BLaER1 treated with 17β-estradiol and CSF1 and Interleukin-3, amounts not matched to agents 10 nM and 100 nM (cell line): Measurements from ENCODE around the gene SREBF2.

Source experiments
- H3K27ac ChIP-seq, 11 experiments: shearing (Covaris generic); formaldehyde crosslinking; 2 replicates each; pipeline ENCODE4 v1.8.1; 2022
- H3K27me3 ChIP-seq, 11 experiments: shearing (Covaris generic); formaldehyde crosslinking; 2 replicates each; pipeline ENCODE4 v1.8.1; 2022
- H3K36me3 ChIP-seq, 11 experiments: shearing (Covaris generic); formaldehyde crosslinking; 2 replicates each; pipeline ENCODE4 v1.8.1; 2022
- H3K4me1 ChIP-seq, 10 experiments: shearing (Covaris generic); formaldehyde crosslinking; 2 replicates each; pipeline ENCODE4 v1.8.1; 2022
- H3K4me2 ChIP-seq, 11 experiments: shearing (Covaris generic); formaldehyde crosslinking; 2 replicates each; pipeline ENCODE4 v1.8.1; 2022
- H3K4me3 ChIP-seq, 10 experiments: shearing (Covaris generic); formaldehyde crosslinking; 2 replicates each; pipeline ENCODE4 v1.8.1; 2022
- H3K9ac ChIP-seq, 11 experiments: shearing (Covaris generic); formaldehyde crosslinking; 2 replicates each; pipeline ENCODE4 v1.8.1; 2022
- H3K9me3 ChIP-seq, 11 experiments: shearing (Covaris generic); formaldehyde crosslinking; replicated peaks in 1 of 11; 2 replicates each; pipeline ENCODE4 v1.8.1; 2022
- H4K20me1 ChIP-seq, 11 experiments: shearing (Covaris generic); formaldehyde crosslinking; 2 replicates each; pipeline ENCODE4 v1.8.1; 2022
- Cebpa-rat ChIP-seq, 11 experiments: shearing (Covaris generic); IDR thresholded peaks; 2 replicates each; pipeline ENCODE4 v1.8.1; 2022

SREBF2 gene

DNA sequence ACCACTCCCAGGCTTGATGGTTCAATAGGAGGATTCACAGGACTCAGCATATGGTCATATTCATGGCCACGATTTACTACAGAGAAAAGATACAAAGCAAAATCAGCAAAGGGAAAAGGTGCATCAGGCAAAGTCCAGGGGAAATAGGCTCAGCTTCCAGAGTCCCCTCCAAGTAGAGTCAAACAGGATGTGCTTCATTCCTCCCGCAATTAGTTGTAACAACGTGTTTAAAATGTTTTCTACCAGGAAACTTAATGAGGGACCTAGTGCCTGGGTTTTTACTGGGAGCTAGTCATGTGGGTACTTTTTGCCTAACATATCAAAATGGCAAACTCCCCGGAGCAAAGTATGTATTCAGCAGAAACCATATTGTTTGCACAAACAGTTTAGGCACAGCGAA is 14.9 kb upstream of the SREBF2 start:
- Histone ChIP-seq H3K4me2 (no peak overlapping the region), H3K9me3 (no peaks in the 10 kb centered on the region), H3K4me1 (peaks cover 10 to 26% (median 20%) of the 10 kb centered on the region in 10 experiments), H3K36me3 (peaks cover 23 to 65% (median 48%) of the 10 kb centered on the region in 11 experiments), H3K9ac (no peak overlapping the region), H3K27me3 (no peaks in the 10 kb centered on the region), H3K4me3 (no peak overlapping the region), H4K20me1 (peaks cover 0 to 18% (median 9%) of the 10 kb centered on the region in 11 experiments; a peak in 7 of 22 replicates), H3K27ac (no peak overlapping the region)
- no peak for TF ChIP-seq Cebpa-rat (IDR thresholded peaks at IDR 0.05)

DNA sequence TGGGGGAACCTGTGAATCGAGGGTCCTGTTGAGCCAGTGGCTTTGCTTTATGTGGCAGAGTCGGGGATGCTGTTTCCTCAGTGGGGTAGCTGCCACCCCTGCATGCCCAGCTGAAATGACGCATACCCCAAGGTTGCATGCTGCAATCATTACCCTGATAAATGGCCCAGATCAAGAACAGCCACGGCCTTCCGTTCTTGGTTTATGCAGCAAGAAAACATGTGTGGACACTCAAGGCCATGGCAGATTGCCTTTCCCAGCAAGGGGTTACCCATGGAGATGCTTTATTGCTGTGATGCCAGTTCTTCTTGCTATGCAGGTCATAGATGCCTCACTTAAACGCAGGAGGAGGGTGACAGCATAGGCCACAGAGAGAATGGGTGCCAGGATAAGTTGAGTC is 14.3 kb upstream of the SREBF2 start:
- Histone ChIP-seq H3K27ac (no peak overlapping the region), H3K9ac (no peak overlapping the region), H3K27me3 (no peaks in the 10 kb centered on the region), H3K4me2 (no peak overlapping the region), H3K9me3 (no peaks in the 10 kb centered on the region), H3K4me3 (no peak overlapping the region), H3K4me1 (peaks cover 10 to 26% (median 20%) of the 10 kb centered on the region in 10 experiments), H4K20me1 (peaks cover 0 to 14% (median 9%) of the 10 kb centered on the region in 11 experiments; a peak in 6 of 22 replicates), H3K36me3 (peaks cover 19 to 64% (median 47%) of the 10 kb centered on the region in 11 experiments)
- no peak for TF ChIP-seq Cebpa-rat (IDR thresholded peaks at IDR 0.05)

DNA sequence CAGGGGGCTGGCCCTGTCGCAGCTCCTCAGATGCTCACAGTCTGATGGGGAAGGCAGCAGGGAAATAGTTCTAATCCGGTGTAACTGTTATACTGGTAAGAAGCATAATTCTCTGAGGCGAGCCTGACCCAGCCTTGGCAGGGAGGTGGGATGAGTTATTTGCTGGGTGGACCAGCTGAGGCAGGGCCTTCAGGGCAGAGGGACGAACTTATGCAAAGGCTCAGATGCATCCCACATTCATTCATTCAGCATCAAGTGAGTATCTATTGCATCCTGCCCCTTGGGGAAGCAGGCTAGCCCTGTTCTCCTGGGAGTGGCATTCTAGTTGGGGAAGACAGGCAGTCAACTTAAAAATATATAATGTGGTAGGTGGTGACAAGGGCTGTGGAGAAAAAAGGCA is 13.6 kb upstream of the SREBF2 start:
- no peaks in the 10 kb centered on the region for H3K9me3 ChIP-seq
- no peak for TF ChIP-seq Cebpa-rat (IDR thresholded peaks at IDR 0.05)
- H3K36me3 ChIP-seq, result peaks cover 21 to 64% (median 43%) of the 10 kb centered on the region in 11 experiments; a peak in 21 of 22 replicates
- H3K4me2 ChIP-seq, result no peak overlapping the region
- H3K27me3 ChIP-seq, result no peaks in the 10 kb centered on the region
- H4K20me1 ChIP-seq, result peaks cover 0 to 14% (median 8%) of the 10 kb centered on the region in 11 experiments; a peak in 6 of 22 replicates
- peak overlapping the region in 3 of 11 experiments; percentile 3 to 19 (median 7); a peak in 1 of 22 replicates for H3K9ac ChIP-seq
- H3K4me3 ChIP-seq, result no peak overlapping the region
- no peak overlapping the region for H3K27ac ChIP-seq
- peaks cover 10 to 31% (median 23%) of the 10 kb centered on the region in 10 experiments for H3K4me1 ChIP-seq

DNA sequence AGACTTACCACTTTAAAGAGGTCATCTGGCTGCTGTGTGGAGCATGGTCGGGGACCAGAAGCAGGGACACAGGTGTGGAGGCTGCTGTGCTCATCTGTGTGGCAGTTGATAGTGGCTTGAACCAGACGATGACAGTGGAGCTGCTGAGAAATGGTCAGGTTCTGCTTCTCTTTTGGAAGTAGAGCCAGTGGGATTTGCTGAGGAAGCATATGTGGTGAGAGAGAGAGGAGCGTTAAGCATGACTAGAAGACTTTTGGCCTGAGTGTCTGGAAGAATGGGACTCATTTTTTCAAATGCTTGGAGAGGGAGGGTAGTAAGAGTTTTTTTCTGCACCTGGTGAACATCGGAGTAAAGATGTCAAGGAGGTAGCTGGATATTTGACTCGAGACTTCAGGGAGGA is 12.5 kb upstream of the SREBF2 start:
- Histone ChIP-seq H3K4me2 (peak overlapping the region in 10 of 11 experiments; percentile 30 to 69 (median 48); a peak in 17 of 22 replicates), H4K20me1 (peaks cover 0 to 14% (median 7%) of the 10 kb centered on the region in 11 experiments; a peak in 6 of 22 replicates), H3K36me3 (peaks cover 19 to 60% (median 33%) of the 10 kb centered on the region in 11 experiments; a peak in 20 of 22 replicates), H3K4me1 (peaks cover 18 to 43% (median 35%) of the 10 kb centered on the region in 10 experiments), H3K4me3 (no peak overlapping the region), H3K9me3 (no peaks in the 10 kb centered on the region), H3K9ac (peak overlapping the region in 4 of 11 experiments; percentile 2 to 36 (median 26); a peak in 2 of 22 replicates), H3K27me3 (no peaks in the 10 kb centered on the region), H3K27ac (0 out of 22 replicates have a peak overlapping the region, but pooled peaks of 1 of the 11 experiments have one; percentile 7)
- TF ChIP-seq Cebpa-rat (IDR thresholded peaks at IDR 0.05), result no peak

DNA sequence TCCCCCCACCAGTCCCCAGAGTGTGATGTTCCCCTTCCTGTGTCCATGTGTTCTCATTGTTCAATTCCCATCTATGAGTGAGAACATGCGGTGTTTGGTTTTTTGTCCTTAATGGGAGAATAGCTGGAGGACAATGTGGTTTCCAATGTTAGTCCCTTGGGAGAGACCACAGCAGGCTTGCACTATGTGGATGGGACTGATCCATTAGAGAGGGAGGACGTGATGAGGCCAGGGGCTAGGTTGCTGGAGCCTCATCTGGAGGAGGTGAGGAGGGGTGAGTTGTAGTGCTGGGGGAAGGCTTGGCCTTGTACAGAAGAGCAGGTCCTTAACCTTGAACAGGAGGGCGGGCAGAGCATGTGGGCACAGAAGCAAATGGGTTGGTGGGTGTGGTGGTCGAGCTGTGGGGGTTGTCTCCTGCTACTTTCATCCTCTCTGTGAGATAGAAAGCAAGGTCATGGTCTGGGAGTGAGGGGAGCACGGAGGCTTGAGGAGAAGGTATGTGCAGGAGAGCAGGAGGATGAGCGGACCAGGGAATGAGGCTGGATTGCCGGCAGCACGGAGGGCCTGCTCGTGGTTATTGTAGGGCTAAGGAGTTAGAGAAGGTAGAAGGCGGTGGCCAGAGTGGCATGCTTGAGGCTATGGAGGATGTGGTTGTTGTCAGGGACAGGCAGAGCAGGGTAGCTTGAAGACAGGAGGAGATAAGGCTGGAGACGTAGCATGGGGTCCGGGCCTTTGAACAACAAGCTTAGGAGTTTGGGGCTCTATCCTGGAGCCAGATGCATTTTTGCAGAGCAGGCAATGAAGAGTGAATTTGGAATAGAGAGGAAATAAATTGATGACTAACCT is 11.2 kb upstream of the SREBF2 start:
- no peak for TF ChIP-seq Cebpa-rat (IDR thresholded peaks at IDR 0.05)
- Histone ChIP-seq H3K36me3 (peaks cover 10 to 61% (median 40%) of the 10 kb centered on the region in 11 experiments; a peak in 20 of 22 replicates), H3K4me3 (no peak overlapping the region), H3K9ac (peak overlapping the region in 3 of 11 experiments; percentile 6 to 12 (median 7); a peak in 3 of 22 replicates), H4K20me1 (peaks cover 0 to 14% (median 7%) of the 10 kb centered on the region in 11 experiments; a peak in 6 of 22 replicates), H3K4me2 (peak overlapping the region in 5 of 11 experiments; percentile 7 to 30 (median 15); a peak in 6 of 22 replicates), H3K27ac (peak overlapping the region in 5 of 11 experiments; percentile 0 to 45 (median 19); a peak in 4 of 22 replicates), H3K4me1 (peaks cover 21 to 46% (median 36%) of the 10 kb centered on the region in 10 experiments), H3K9me3 (no peaks in the 10 kb centered on the region), H3K27me3 (no peaks in the 10 kb centered on the region)

DNA sequence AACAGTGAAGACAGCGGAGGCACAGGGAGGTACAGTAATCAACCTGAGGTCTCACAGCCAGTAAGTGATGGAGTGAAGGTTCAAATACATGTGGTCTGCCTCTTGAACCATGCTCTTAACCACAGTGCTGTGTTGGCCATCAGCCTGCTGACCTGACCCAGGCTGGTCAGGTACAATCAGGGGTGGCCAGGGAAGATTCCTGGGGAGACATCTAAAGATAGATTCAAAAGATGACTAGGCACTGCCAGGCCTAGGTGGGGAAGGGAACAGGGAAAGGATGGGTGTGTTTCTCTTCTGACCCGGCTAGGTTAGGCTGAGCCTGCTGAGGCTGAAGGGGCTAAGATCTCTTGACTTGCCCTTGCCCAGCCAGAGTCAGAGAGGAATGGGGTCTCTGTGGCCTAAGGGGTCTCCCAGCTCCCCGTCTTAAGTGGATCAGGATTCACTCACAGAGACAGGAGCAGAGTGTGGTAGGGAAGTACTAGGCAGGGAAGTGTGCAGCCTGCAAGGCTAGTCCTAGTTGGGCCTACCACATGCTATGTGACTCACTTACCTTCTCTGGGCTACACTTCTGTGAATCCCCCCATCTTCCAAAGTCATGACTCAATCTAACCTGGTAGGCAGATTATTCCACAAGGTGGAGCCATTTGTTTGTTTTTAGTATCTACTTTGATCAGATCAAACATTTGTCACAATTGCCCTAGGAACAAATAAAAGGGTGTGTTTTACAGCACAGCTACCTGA is 10.4 kb upstream of the SREBF2 start:
- TF ChIP-seq Cebpa-rat (IDR thresholded peaks at IDR 0.05), result no peak
- Histone ChIP-seq H3K4me1 (peaks cover 24 to 46% (median 36%) of the 10 kb centered on the region in 10 experiments), H4K20me1 (peaks cover 0 to 14% (median 7%) of the 10 kb centered on the region in 11 experiments; a peak in 6 of 22 replicates), H3K36me3 (peaks cover 10 to 60% (median 40%) of the 10 kb centered on the region in 11 experiments; a peak in 20 of 22 replicates), H3K27ac (peak overlapping the region in 4 of 11 experiments; percentile 10 to 45 (median 32); a peak in 5 of 22 replicates), H3K4me3 (no peak overlapping the region), H3K9ac (peak overlapping the region in 3 of 11 experiments; percentile 7 to 15 (median 12); a peak in 2 of 22 replicates), H3K9me3 (no peaks in the 10 kb centered on the region), H3K4me2 (peak overlapping the region in 1 of 11 experiments; percentile 11; a peak in 1 of 22 replicates), H3K27me3 (no peaks in the 10 kb centered on the region)

DNA sequence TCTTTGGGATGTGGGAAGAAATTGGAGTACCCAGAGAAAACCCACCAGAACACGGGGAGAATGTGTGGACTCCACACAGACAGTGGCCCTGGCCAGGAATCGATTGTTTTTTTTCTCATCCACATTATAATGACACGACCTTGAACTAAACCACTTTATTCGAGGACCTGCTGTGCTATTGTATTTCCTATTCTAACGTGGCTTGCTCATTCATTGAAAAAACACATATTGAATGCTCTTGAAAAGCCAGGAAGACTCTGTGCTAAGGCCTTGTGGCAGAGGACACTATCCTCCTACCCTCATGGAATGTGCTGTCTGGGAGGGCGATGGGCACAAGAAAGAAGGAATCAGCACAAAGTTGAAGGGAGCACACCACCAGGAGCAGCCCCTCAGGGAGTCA is 9.1 kb upstream of the SREBF2 start:
- H3K4me3 ChIP-seq, result no peak overlapping the region
- H3K27me3 ChIP-seq, result no peaks in the 10 kb centered on the region
- H3K36me3 ChIP-seq, result peaks cover 6 to 49% (median 37%) of the 10 kb centered on the region in 11 experiments; a peak in 20 of 22 replicates
- TF ChIP-seq Cebpa-rat (IDR thresholded peaks at IDR 0.05), result no peak
- peak overlapping the region in 2 of 11 experiments; percentile 35 to 46; a peak in 4 of 22 replicates for H3K9ac ChIP-seq
- H3K4me2 ChIP-seq, result no peak overlapping the region
- peaks cover 0 to 14% (median 7%) of the 10 kb centered on the region in 11 experiments; a peak in 6 of 22 replicates for H4K20me1 ChIP-seq
- H3K9me3 ChIP-seq, result no peaks in the 10 kb centered on the region
- H3K27ac ChIP-seq, result peak overlapping the region in 1 of 11 experiments; percentile 32; a peak in 1 of 22 replicates
- H3K4me1 ChIP-seq, result peaks cover 27 to 48% (median 38%) of the 10 kb centered on the region in 10 experiments

DNA sequence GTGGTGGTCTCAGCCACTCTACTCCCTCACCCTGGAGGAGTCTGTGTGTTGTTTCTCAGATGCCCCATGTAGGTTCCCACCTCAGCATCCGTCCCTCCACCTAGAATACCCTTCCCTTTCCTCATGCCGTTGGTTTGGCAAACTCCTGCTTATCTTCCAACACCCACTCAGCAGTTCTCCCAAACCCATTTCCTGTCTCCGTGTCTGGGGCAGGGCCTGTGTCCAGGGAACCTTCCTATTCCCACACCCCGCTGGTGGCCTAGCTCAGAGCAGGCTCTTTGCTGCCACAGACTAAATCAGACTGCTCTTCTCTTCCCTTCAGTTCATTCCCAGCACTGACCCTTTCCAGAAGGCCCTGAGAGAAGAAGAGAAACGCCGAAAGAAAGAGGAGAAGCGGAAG is 7.5 kb upstream of the SREBF2 start:
- H3K27ac ChIP-seq, result peak overlapping the region in 7 of 11 experiments; percentile 4 to 42 (median 13); a peak in 3 of 22 replicates
- H4K20me1 ChIP-seq, result peaks cover 0 to 14% (median 7%) of the 10 kb centered on the region in 11 experiments; a peak in 5 of 22 replicates
- peak overlapping the region in 4 of 11 experiments; percentile 14 to 52 (median 26); a peak in 8 of 22 replicates for H3K9ac ChIP-seq
- peaks cover 35 to 58% (median 45%) of the 10 kb centered on the region in 10 experiments for H3K4me1 ChIP-seq
- H3K4me3 ChIP-seq, result no peak overlapping the region
- no peaks in the 10 kb centered on the region for H3K27me3 ChIP-seq
- TF ChIP-seq Cebpa-rat (IDR thresholded peaks at IDR 0.05), result no peak
- H3K4me2 ChIP-seq, result peak overlapping the region in 7 of 11 experiments; percentile 23 to 57 (median 40); a peak in 6 of 22 replicates
- peaks cover 6 to 39% (median 29%) of the 10 kb centered on the region in 11 experiments; a peak in 17 of 22 replicates for H3K36me3 ChIP-seq
- H3K9me3 ChIP-seq, result no peaks in the 10 kb centered on the region
